GM12873 (cell line): ENCODE results near the gene PPFIA1.

Source experiments
- CTCF ChIP-seq: IDR thresholded peaks from 2 replicates; pipeline ENCODE4 v1.5.1; 2012; ENCODE audit warnings: low read depth, mild to moderate bottlenecking, moderate library complexity, low read length, control low read depth; ENCODE audit not compliant: insufficient read depth; ENCODE audit errors: missing control alignments

Gene PPFIA1

DNA sequence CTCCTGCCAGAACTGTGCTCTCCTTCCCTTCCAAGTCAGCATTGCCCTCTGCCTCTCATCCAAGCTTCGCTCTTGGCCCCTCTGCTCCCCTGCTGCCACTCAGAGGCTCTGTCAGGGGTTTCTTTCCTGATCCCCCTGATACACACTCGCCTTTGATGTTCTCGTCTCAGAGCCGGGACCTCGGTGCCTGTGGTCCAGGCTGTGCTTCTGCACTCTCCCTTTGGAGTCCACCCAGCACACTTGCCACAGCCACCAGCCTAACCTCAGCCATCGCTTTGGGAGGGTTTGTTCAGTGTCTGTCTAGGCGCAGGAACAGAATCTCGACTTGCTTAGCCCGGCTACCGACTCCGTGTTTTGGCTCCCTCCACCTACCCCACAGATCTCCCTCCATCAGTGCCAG is 29.1 kb downstream of the PPFIA1 start:
- TF ChIP-seq CTCF: no peak

DNA sequence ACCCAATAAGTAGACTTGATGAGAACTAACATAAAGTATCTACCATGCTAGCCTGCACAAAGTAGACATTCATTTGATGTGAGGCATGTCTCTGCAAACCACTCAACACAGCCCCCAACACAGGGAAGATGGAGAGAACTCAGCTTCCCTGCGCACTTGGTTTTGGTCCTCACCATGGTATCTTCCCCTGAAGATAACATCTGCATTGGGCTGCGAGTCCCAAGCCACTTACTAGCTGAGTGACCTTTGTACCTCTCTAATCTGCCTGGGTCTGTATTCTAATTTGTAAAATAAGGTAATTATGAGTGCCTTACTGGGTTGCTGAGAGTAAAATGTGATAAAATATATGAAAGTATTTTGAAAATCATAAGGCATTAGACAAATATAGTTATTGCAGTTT is 30.7 kb downstream of the PPFIA1 start:
- no peak for TF ChIP-seq CTCF

GRCh38 chr11:70301721-70302418 is 31.4 kb downstream of the PPFIA1 start:
- no peak for TF ChIP-seq CTCF

DNA sequence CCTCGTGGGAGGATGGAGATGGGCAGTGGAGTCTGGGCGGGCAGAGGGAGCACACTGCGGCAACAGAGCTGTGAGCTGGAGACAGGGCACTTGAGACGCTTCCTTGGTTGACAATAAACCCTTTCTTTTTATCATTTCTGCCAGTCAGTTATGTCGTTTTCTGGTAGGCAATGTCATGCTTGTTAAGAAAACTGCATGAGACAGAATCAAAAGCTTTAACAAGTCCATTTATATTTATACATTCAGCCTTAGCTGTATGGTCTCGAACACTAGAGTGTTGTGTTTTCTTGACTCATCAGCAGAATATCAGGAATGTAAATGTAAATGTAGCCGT is 31.9 kb downstream of the PPFIA1 start:
- TF ChIP-seq CTCF: no peak

DNA sequence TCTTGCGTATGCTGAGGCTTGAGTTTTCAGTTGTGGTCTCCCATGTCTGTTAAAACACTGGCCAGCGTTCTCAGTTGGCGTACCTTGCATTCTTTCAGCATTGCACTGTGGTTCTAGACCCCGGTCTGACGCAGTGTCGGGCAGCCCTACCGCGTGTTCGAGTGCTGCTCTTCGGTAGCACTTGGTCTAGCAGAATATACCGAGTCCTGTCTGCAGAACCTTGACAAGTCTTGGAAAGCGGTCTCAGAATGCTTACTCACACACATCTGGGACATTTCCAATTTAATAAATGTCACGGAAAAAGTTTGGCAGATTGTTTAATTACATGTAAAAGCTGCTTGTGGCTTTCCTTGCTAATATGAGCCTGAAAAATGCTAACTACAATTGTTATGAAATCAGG is 32.6 kb downstream of the PPFIA1 start:
- no peak for TF ChIP-seq CTCF

GRCh38 chr11:70304208-70304603 is 33.7 kb downstream of the PPFIA1 start:
- TF ChIP-seq CTCF: no peak

GRCh38 chr11:70305501-70305900 is 35.0 kb downstream of the PPFIA1 start:
- no peak for TF ChIP-seq CTCF
